ENCODE measurements around the gene KATNBL1. TPM values are rescaled to one million over a fixed set of nuclear protein-coding genes. Genes with fewer than 3 reads are reported as not detected.
"Not testable (repeated sequence)": the region's sequence is repeated elsewhere in the genome, so short reads cannot be mapped to it uniquely, and the experiment has no call there.

Gene KATNBL1
- total RNA-seq, 4 donors from 2014 or later, result 39.8 to 66.6 (median 50.5) TPM

- Histone ChIP-seq H3K27ac (no peak overlapping the region), H3K4me3 (replicated peaks in 1 of 3) (no peak overlapping the region), H3K9me3 (no peaks in the 10 kb centered on the region), H3K4me1 (no peaks in the 10 kb centered on the region), H3K27me3 (no peaks in the 10 kb centered on the region), H3K36me3 (no peaks in the 10 kb centered on the region)
- DNase-seq, result no peak
- intact Hi-C loops (cut with DNase I), result no loop called here
- TF ChIP-seq CTCF (IDR thresholded peaks at IDR 0.05) (no peak), POLR2A (IDR thresholded peaks at IDR 0.05) (no peak)
- WGBS, 2 donors, result 66 to 76% methylated on average over 6 of the region's 6 CpGs
Measured at GRCh38 chr15:34122771-34123183, 87.1 kb downstream of the KATNBL1 start.

GRCh38 chr15:34121786-34122185 lies 88.1 kb downstream of the KATNBL1 start:
- H3K4me1 ChIP-seq; H3K36me3 ChIP-seq; DNase-seq; H3K9me3 ChIP-seq; intact Hi-C loops (cut with DNase I); H3K27me3 ChIP-seq; H3K4me3 ChIP-seq (replicated peaks in 1 of 3); H3K27ac ChIP-seq: not testable (repeated sequence)
- 71 to 75% methylated on average over 12 of the region's 12 CpGs for WGBS, 2 donors

- H3K4me3 ChIP-seq (replicated peaks in 1 of 3); H3K9me3 ChIP-seq; H3K27me3 ChIP-seq; H3K4me1 ChIP-seq; H3K36me3 ChIP-seq; H3K27ac ChIP-seq; DNase-seq; intact Hi-C loops (cut with DNase I): not testable (repeated sequence)
- 68 to 71% methylated on average over 2 of the region's 2 CpGs for WGBS, 2 donors
Measured at GRCh38 chr15:34120420-34120819, 89.5 kb downstream of the KATNBL1 start.

- no peak overlapping the region for H3K4me3 ChIP-seq (replicated peaks in 1 of 3)
- no peak overlapping the region for H3K27ac ChIP-seq
- H3K27me3 ChIP-seq, result peaks cover 4% of the 10 kb centered on the region
- H3K36me3 ChIP-seq, result no peaks in the 10 kb centered on the region
- no peaks in the 10 kb centered on the region for H3K4me1 ChIP-seq
- no peaks in the 10 kb centered on the region for H3K9me3 ChIP-seq
- no peak for DNase-seq
- intact Hi-C loops (cut with DNase I), result no loop called here
- TF ChIP-seq CTCF (IDR thresholded peaks at IDR 0.05), result no peak
- no peak for TF ChIP-seq POLR2A (IDR thresholded peaks at IDR 0.05)
- 83 to 86% methylated on average over 4 of the region's 4 CpGs for WGBS, 2 donors
Measured at GRCh38 chr15:34119291-34119690, 90.6 kb downstream of the KATNBL1 start.

GRCh38 chr15:34116620-34117019 lies 93.3 kb downstream of the KATNBL1 start:
- no peak overlapping the region for H3K4me3 ChIP-seq (replicated peaks in 1 of 3)
- intact Hi-C loops (cut with DNase I), result no loop called here
- no peaks in the 10 kb centered on the region for H3K9me3 ChIP-seq
- peaks cover 4% of the 10 kb centered on the region for H3K27me3 ChIP-seq
- WGBS, 2 donors, result 78 to 86% methylated on average over 2 of the region's 2 CpGs
- TF ChIP-seq CTCF (IDR thresholded peaks at IDR 0.05), result no peak
- no peak for TF ChIP-seq POLR2A (IDR thresholded peaks at IDR 0.05)
- no peak overlapping the region for H3K27ac ChIP-seq
- no peak for DNase-seq
- H3K36me3 ChIP-seq, result no peaks in the 10 kb centered on the region
- no peaks in the 10 kb centered on the region for H3K4me1 ChIP-seq

GRCh38 chr15:34114739-34115138 lies 95.2 kb downstream of the KATNBL1 start:
- no peaks in the 10 kb centered on the region for H3K4me1 ChIP-seq
- no peak for DNase-seq
- peaks cover 4% of the 10 kb centered on the region for H3K27me3 ChIP-seq
- H3K36me3 ChIP-seq, result no peaks in the 10 kb centered on the region
- no peaks in the 10 kb centered on the region for H3K9me3 ChIP-seq
- intact Hi-C loops (cut with DNase I), result no loop called here
- WGBS, 2 donors, result 78 to 88% methylated on average over 3 of the region's 3 CpGs
- no peak overlapping the region for H3K4me3 ChIP-seq (replicated peaks in 1 of 3)
- H3K27ac ChIP-seq, result no peak overlapping the region
- TF ChIP-seq POLR2A (IDR thresholded peaks at IDR 0.05) (no peak), CTCF (IDR thresholded peaks at IDR 0.05) (no peak)

All from thyroid gland (tissue), 4 donors.